ENCODE results near the gene PATJ. TPM values are rescaled to one million over a fixed set of nuclear protein-coding genes. Genes with fewer than 3 reads are reported as not detected.
"Not testable (repeated sequence)": the region's sequence is repeated elsewhere in the genome, so short reads cannot be mapped to it uniquely, and the experiment has no call there.

The PATJ gene
- total RNA-seq, 2 donors from 2014 or later: 74.3 to 81.7 TPM

GRCh38 chr1:61842863-61843514 lies 100.7 kb downstream of the PATJ start:
- H3K9ac ChIP-seq (ENCODE audit: extremely low read depth, low read length, poor library complexity, severe bottlenecking): no peak overlapping the region
- peaks cover 10% of the 10 kb centered on the region for H3K9me3 ChIP-seq (ENCODE audit: control insufficient read depth, low read length)
- H3K27ac ChIP-seq (ENCODE audit: low read depth, low read length): no peak overlapping the region
- Mint-ChIP-seq H3K4me3 (no peak overlapping the region), H3K27ac (no peak overlapping the region), H3K36me3 (ENCODE audit: low read depth) (peaks cover 18% of the 10 kb centered on the region), H3K4me1 (peaks cover 21% of the 10 kb centered on the region), H3K9me3 (peaks cover 4% of the 10 kb centered on the region), H3K27me3 (ENCODE audit: insufficient read depth) (no peaks in the 10 kb centered on the region)
- H3K27me3 ChIP-seq (ENCODE audit: control insufficient read depth, insufficient read depth, low read length, poor library complexity, severe bottlenecking): no peaks in the 10 kb centered on the region
- DNase-seq: peak; percentile 63
- peaks cover 4% of the 10 kb centered on the region for H3K4me1 ChIP-seq (ENCODE audit: control insufficient read depth, insufficient read depth, low read length)
- no peak overlapping the region for H3K4me3 ChIP-seq (ENCODE audit: low read length)
- H3K36me3 ChIP-seq (ENCODE audit: control insufficient read depth, insufficient read depth, low read length): peaks cover 8% of the 10 kb centered on the region
- peak; percentile 57 for TF ChIP-seq CTCF (conservative IDR thresholded peaks at IDR 0.05)
- 100% methylated on average over 2 of the region's 2 CpGs; no CpG with 5 or more reads in 1 of the 2 experiments for WGBS, 2 experiments (ENCODE audit: insufficient coverage in 1 of 2, insufficient read length in 1 of 2)

- no peaks in the 10 kb centered on the region for H3K27me3 ChIP-seq (ENCODE audit: control insufficient read depth, insufficient read depth, low read length, poor library complexity, severe bottlenecking)
- H3K36me3 ChIP-seq (ENCODE audit: control insufficient read depth, insufficient read depth, low read length): peaks cover 8% of the 10 kb centered on the region
- Mint-ChIP-seq H3K4me1 (peaks cover 21% of the 10 kb centered on the region), H3K27ac (no peak overlapping the region), H3K4me3 (no peak overlapping the region), H3K36me3 (ENCODE audit: low read depth) (peaks cover 22% of the 10 kb centered on the region), H3K27me3 (ENCODE audit: insufficient read depth) (no peaks in the 10 kb centered on the region), H3K9me3 (peaks cover 4% of the 10 kb centered on the region)
- H3K27ac ChIP-seq (ENCODE audit: low read depth, low read length): no peak overlapping the region
- 89% methylated on average over 1 of the region's 1 CpG; no CpG with 5 or more reads in 1 of the 2 experiments for WGBS, 2 experiments (ENCODE audit: insufficient coverage in 1 of 2, insufficient read length in 1 of 2)
- TF ChIP-seq CTCF (conservative IDR thresholded peaks at IDR 0.05): no peak
- H3K9ac ChIP-seq (ENCODE audit: extremely low read depth, low read length, poor library complexity, severe bottlenecking): no peak overlapping the region
- H3K9me3 ChIP-seq (ENCODE audit: control insufficient read depth, low read length): peaks cover 10% of the 10 kb centered on the region
- no peak for DNase-seq
- peaks cover 4% of the 10 kb centered on the region for H3K4me1 ChIP-seq (ENCODE audit: control insufficient read depth, insufficient read depth, low read length)
- H3K4me3 ChIP-seq (ENCODE audit: low read length): no peak overlapping the region
These were observed 101.7 kb downstream of the PATJ start for GRCh38 chr1:61844006-61844405.

- peaks cover 23% of the 10 kb centered on the region for H3K36me3 Mint-ChIP-seq (ENCODE audit: low read depth)
- not testable (repeated sequence) for H3K4me1 ChIP-seq (ENCODE audit: control insufficient read depth, insufficient read depth, low read length); H3K27me3 ChIP-seq (ENCODE audit: control insufficient read depth, insufficient read depth, low read length, poor library complexity, severe bottlenecking); H3K9me3 ChIP-seq (ENCODE audit: control insufficient read depth, low read length); H3K4me3 Mint-ChIP-seq; H3K9ac ChIP-seq (ENCODE audit: extremely low read depth, low read length, poor library complexity, severe bottlenecking); H3K27me3 Mint-ChIP-seq (ENCODE audit: insufficient read depth); H3K36me3 ChIP-seq (ENCODE audit: control insufficient read depth, insufficient read depth, low read length); H3K9me3 Mint-ChIP-seq; H3K27ac ChIP-seq (ENCODE audit: low read depth, low read length)
- peak overlapping the region; percentile 57 for H3K4me3 ChIP-seq (ENCODE audit: low read length)
- DNase-seq: peak; percentile 49
- peak overlapping the region; percentile 20 for H3K27ac Mint-ChIP-seq
- peaks cover 21% of the 10 kb centered on the region for H3K4me1 Mint-ChIP-seq
- WGBS, 2 experiments (ENCODE audit: insufficient coverage in 1 of 2, insufficient read length in 1 of 2): 70% methylated on average over 2 of the region's 2 CpGs; no CpG with 5 or more reads in 1 of the 2 experiments
These were observed 102.4 kb downstream of the PATJ start for GRCh38 chr1:61844664-61845063.

All from endodermal cell (in vitro differentiated cells).